ENCODE data around the gene MAGEA9B.
"Not testable (repeated sequence)": the region's sequence is repeated elsewhere in the genome, so short reads cannot be mapped to it uniquely, and the experiment has no call there.

Gene MAGEA9B, protein sequence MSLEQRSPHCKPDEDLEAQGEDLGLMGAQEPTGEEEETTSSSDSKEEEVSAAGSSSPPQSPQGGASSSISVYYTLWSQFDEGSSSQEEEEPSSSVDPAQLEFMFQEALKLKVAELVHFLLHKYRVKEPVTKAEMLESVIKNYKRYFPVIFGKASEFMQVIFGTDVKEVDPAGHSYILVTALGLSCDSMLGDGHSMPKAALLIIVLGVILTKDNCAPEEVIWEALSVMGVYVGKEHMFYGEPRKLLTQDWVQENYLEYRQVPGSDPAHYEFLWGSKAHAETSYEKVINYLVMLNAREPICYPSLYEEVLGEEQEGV
- long read RNA-seq = 0 reads

DNA sequence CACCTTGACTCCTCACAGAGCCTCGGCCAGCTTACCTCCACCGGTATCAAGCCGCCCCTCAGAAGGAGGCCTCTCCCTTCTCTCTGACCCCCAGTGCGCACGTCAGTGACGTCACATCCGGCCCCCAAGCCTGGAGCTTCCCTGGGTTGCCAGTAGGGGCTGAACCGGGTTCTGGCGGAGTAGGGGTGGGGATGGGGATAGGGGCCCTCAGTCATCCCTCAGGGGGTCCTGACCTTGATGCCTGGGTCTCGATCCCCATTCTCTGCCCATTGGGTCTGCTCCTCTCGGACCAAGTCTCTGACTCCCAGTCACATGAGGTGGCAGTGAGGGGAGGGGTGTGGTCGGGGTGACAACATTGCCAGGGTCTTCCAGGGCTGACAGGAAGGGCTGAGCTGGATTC, at the start of gene MAGEA9B:
MAGEA9B (minus strand) TSS at position 101 of the 400 bp plus-strand sequence. CDS start 4,280 bp downstream, outside the sequence.
- H3K27me3 ChIP-seq (ENCODE audit: insufficient read depth, poor library complexity, severe bottlenecking); H3K4me3 ChIP-seq (replicated peaks; ENCODE audit: insufficient read depth, low read length); H3K27ac ChIP-seq (replicated peaks); DNase-seq (ENCODE audit: low read depth in 1 of 2, low spot score in 1 of 2): not testable (repeated sequence)

DNA sequence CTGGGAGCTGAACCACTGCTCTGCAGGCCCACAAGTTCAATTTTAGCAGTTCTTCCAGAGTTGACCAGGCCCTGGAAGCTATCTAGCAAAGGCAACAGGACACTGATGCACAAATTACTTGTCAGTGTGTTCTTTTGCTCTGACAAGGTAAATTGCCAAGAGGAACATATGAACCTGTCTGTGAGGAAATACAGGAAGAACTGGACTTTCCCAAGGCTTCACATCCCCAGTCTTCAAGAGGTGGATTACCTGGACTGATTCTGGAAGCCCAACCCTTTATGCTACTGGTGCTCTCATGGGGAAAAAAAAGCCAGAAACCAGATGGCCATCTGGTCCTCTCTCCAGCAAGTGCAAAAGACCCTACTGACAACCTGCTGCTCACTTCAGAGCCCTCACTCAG, 46.3 kb upstream of the MAGEA9B start:
- Histone ChIP-seq H3K27ac (replicated peaks) (no peak overlapping the region), H3K4me3 (replicated peaks; ENCODE audit: insufficient read depth, low read length) (no peak overlapping the region), H3K27me3 (ENCODE audit: insufficient read depth, poor library complexity, severe bottlenecking) (no peaks in the 10 kb centered on the region)
- no peak for DNase-seq (ENCODE audit: low read depth in 1 of 2, low spot score in 1 of 2)
- TF ChIP-seq POLR2AphosphoS5 (IDR thresholded peaks at IDR 0.05; ENCODE audit: low read depth) (no peak), SPI1 (IDR thresholded peaks at IDR 0.05; ENCODE audit: borderline replicate concordance, low read depth) (no peak)
- TF ChIP-seq, protein P1, sequence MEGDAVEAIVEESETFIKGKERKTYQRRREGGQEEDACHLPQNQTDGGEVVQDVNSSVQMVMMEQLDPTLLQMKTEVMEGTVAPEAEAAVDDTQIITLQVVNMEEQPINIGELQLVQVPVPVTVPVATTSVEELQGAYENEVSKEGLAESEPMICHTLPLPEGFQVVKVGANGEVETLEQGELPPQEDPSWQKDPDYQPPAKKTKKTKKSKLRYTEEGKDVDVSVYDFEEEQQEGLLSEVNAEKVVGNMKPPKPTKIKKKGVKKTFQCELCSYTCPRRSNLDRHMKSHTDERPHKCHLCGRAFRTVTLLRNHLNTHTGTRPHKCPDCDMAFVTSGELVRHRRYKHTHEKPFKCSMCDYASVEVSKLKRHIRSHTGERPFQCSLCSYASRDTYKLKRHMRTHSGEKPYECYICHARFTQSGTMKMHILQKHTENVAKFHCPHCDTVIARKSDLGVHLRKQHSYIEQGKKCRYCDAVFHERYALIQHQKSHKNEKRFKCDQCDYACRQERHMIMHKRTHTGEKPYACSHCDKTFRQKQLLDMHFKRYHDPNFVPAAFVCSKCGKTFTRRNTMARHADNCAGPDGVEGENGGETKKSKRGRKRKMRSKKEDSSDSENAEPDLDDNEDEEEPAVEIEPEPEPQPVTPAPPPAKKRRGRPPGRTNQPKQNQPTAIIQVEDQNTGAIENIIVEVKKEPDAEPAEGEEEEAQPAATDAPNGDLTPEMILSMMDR (IDR thresholded peaks at IDR 0.05; ENCODE audit: insufficient read depth, low read length) = no peak

DNA sequence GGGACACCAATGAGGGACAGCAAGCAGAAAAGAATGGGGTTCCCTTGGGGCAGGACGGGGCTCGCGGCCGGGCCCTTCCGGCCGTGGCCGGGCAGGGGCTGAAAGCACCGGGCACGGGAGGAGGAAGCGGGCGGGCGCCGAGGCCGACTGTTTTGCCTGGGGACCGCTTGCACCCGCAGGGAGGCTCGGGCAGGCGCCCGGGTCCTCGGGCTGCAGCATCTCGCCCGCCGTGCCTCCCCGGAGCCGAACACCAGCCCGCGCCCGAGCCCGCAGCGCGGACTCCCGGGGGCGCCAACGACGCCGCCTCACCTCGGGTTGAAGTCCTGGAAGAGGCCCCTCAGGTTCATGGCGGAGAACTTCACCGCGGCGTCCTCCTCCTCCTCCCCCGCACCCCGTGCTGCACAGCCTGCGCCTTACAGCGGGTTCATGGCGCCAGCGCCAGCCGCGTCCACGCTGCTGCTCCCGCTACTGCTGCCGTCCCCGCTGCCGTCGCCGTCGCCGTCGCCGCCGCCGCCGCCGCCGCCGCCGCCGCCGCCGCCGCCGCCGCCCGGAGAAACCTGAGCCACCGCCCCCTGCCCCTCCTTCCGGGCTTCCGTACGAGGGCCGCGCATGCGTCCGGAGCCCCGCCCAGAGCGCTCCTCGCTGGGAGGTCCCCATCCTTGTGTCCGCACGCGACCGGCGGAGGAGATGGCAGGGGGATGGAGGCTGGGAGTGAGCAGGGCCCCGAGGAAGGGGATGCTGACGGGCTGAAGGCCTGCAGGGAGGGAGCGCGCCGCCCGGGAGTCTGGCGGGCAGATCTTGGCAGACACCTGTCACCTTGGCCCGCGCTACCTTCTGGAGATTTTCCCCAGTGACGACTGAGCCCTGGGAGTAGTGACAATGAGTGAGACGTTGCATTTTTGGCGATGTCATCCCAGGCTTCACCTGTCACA, 44.2 kb upstream of the MAGEA9B start, which contains the start of gene TMEM185A:
TMEM185A (minus strand) TSS at position 559 of the 932 bp plus-strand sequence; CDS start at position 347, 212 bp downstream.
- DNase-seq (ENCODE audit: low read depth in 1 of 2, low spot score in 1 of 2) = peak; percentile 33 to 58
- Histone ChIP-seq H3K27me3 (ENCODE audit: insufficient read depth, poor library complexity, severe bottlenecking) (no peaks in the 10 kb centered on the region), H3K4me3 (replicated peaks; ENCODE audit: insufficient read depth, low read length) (peak within 1 kb of the TSS; percentile 71), H3K27ac (replicated peaks) (peak within 1 kb of the TSS; percentile 40)
- TF ChIP-seq POLR2AphosphoS5 (IDR thresholded peaks at IDR 0.05; ENCODE audit: low read depth) = peak; percentile 32; the same call in 1 of the 2 replicates
- TF ChIP-seq, protein P2, sequence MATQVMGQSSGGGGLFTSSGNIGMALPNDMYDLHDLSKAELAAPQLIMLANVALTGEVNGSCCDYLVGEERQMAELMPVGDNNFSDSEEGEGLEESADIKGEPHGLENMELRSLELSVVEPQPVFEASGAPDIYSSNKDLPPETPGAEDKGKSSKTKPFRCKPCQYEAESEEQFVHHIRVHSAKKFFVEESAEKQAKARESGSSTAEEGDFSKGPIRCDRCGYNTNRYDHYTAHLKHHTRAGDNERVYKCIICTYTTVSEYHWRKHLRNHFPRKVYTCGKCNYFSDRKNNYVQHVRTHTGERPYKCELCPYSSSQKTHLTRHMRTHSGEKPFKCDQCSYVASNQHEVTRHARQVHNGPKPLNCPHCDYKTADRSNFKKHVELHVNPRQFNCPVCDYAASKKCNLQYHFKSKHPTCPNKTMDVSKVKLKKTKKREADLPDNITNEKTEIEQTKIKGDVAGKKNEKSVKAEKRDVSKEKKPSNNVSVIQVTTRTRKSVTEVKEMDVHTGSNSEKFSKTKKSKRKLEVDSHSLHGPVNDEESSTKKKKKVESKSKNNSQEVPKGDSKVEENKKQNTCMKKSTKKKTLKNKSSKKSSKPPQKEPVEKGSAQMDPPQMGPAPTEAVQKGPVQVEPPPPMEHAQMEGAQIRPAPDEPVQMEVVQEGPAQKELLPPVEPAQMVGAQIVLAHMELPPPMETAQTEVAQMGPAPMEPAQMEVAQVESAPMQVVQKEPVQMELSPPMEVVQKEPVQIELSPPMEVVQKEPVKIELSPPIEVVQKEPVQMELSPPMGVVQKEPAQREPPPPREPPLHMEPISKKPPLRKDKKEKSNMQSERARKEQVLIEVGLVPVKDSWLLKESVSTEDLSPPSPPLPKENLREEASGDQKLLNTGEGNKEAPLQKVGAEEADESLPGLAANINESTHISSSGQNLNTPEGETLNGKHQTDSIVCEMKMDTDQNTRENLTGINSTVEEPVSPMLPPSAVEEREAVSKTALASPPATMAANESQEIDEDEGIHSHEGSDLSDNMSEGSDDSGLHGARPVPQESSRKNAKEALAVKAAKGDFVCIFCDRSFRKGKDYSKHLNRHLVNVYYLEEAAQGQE (IDR thresholded peaks at IDR 0.05; ENCODE audit: insufficient replicate concordance, low read depth) = no peak

DNA sequence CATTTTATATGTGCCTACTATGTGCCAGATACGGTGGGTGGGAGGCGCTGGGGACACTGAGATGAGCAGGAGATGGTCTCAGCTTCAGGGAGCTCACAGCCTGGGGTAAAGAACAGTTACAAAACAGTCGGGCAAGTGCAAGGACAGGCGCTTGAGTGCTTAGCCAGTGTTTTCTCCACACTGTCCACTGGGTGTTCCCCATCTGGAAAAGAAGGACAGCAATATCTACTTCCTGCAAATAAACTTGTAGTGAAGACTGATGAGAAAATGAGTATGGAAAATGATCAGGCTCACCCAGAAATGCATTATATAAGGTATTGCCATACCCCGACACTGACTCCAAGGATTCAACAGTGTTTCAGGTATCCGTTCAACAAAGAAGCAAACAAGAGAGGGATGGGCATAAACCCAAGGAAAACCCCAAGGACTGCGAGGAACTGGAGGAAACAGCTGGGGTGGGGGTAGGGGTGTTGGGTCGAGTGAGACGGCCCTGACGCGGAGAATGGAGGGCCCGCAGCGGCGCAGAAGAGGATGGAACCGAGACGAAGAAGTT, 43.5 kb upstream of the MAGEA9B start:
- TF ChIP-seq POLR2AphosphoS5 (IDR thresholded peaks at IDR 0.05; ENCODE audit: low read depth) (no peak), SPI1 (IDR thresholded peaks at IDR 0.05; ENCODE audit: borderline replicate concordance, low read depth) (no peak), GABPA (IDR thresholded peaks at IDR 0.05; ENCODE audit: low read depth) (no peak)
- TF ChIP-seq, protein P2 (IDR thresholded peaks at IDR 0.05; ENCODE audit: insufficient replicate concordance, low read depth) = no peak
- TF ChIP-seq, protein P1 (IDR thresholded peaks at IDR 0.05; ENCODE audit: insufficient read depth, low read length) = no peak
- peak in 1 of 2 experiments; percentile 17 for DNase-seq (ENCODE audit: low read depth in 1 of 2, low spot score in 1 of 2)
- Histone ChIP-seq H3K4me3 (replicated peaks; ENCODE audit: insufficient read depth, low read length) (peak overlapping the region; percentile 71), H3K27me3 (ENCODE audit: insufficient read depth, poor library complexity, severe bottlenecking) (no peaks in the 10 kb centered on the region), H3K27ac (replicated peaks) (peak overlapping the region; percentile 40)
